K562 (cell line): Measurements from ENCODE around the gene CD69. TPM values are rescaled to one million over a fixed set of nuclear protein-coding genes. Genes with fewer than 3 reads are reported as not detected.
A peak's percentile ranks its signal among the peaks of the same experiment; 100 is the strongest.

Experiments used
- BRD4 ChIP-seq: fragments of 200-600 bp; sonication (generic); IDR thresholded peaks from 2 replicates; pipeline ENCODE4 v1.6.1; 2017; ENCODE audit warnings: inconsistent platforms
- DNMT1 ChIP-seq: fragments of 450-650 bp; IDR thresholded peaks from 2 replicates; pipeline ENCODE4 v1.6.1; 2016; ENCODE audit warnings: antibody characterized with exemption, mild to moderate bottlenecking
- ELF2 ChIP-seq: fragments of 250-450 bp; sonication (Bioruptor Pico); IDR thresholded peaks from 2 replicates; pipeline ENCODE4 v1.5.0; 2021; ENCODE audit warnings: mild to moderate bottlenecking
- GABPB2 ChIP-seq: fragments of 250-450 bp; sonication (Bioruptor Pico); conservative IDR thresholded peaks from 2 replicates; pipeline ENCODE4 v1.5.1; 2021; ENCODE audit warnings: mild to moderate bottlenecking
- MEIS2 ChIP-seq: fragments of 450-650 bp; IDR thresholded peaks from 2 replicates; pipeline ENCODE4 v1.6.1; 2014; ENCODE audit warnings: mild to moderate bottlenecking; ENCODE audit not compliant: partially characterized antibody
- MYC ChIP-seq, 2 experiments: fragments of 250-450 bp in 1 of 2; sonication (Bioruptor Pico) in 1 of 2; IDR thresholded peaks; 2 replicates each; pipeline versions ENCODE4 v1.5.1 to v1.6.1; 2012 to 2021; ENCODE audit warnings: low read depth in 2 of 2, borderline replicate concordance in 1 of 2, improper control_type of control experiment in 1 of 2, low read length in 1 of 2, mild to moderate bottlenecking in 1 of 2, moderate library complexity in 1 of 2
- NFXL1 ChIP-seq: fragments of 450-650 bp; formaldehyde crosslinking; IDR thresholded peaks from 2 replicates; pipeline ENCODE4 v1.4.0; 2021; ENCODE audit warnings: mild to moderate bottlenecking
- POLR2G ChIP-seq: fragments of 200-400 bp; formaldehyde crosslinking; IDR thresholded peaks from 2 replicates; pipeline ENCODE4 v1.6.1; 2017; ENCODE audit warnings: low read depth, mild to moderate bottlenecking, antibody characterized with exemption, low read length, moderate library complexity
- POLR2H ChIP-seq: IDR thresholded peaks from 2 replicates; pipeline ENCODE4 v1.6.1; 2016; ENCODE audit warnings: missing genetic modification characterization, low read depth, mild to moderate bottlenecking, control low read depth, missing compliant biosample characterization, moderate library complexity
- PTBP1 ChIP-seq: fragments of 200-400 bp; formaldehyde crosslinking; IDR thresholded peaks from 2 replicates; pipeline ENCODE4 v1.6.1; 2017; ENCODE audit warnings: low read depth, low read length
- SRSF3 ChIP-seq: fragments of 200-400 bp; formaldehyde crosslinking; IDR thresholded peaks from 2 replicates; pipeline ENCODE4 v1.6.1; 2016; ENCODE audit warnings: mild to moderate bottlenecking, low read length, moderate library complexity; ENCODE audit not compliant: insufficient read depth
- SUPT5H ChIP-seq: fragments of 450-650 bp; IDR thresholded peaks from 2 replicates; pipeline ENCODE4 v1.6.1; 2016
- XRCC3 ChIP-seq: fragments of 450-650 bp; IDR thresholded peaks from 2 replicates; pipeline ENCODE4 v1.6.1; 2017; ENCODE audit warnings: mild to moderate bottlenecking, moderate library complexity
- ZFP1 ChIP-seq: fragments of 450-650 bp; formaldehyde crosslinking; IDR thresholded peaks from 2 replicates; pipeline ENCODE4 v1.4.0; 2020; ENCODE audit warnings: mild to moderate bottlenecking, mixed read lengths
- ZNF24 ChIP-seq: fragments of 450-650 bp; IDR thresholded peaks from 2 replicates; pipeline ENCODE4 v1.6.1; 2016
- ZNF589 ChIP-seq: fragments of 200-800 bp; sonication (Bioruptor generic); IDR thresholded peaks from 2 replicates; pipeline ENCODE4 v1.6.1; 2016; ENCODE audit warnings: low read depth, missing genetic modification characterization, missing compliant biosample characterization
- ZNF717 ChIP-seq: fragments of 250-450 bp; sonication (Bioruptor Pico); IDR thresholded peaks from 2 replicates; pipeline ENCODE4 v1.5.0; 2021
- polyA plus RNA-seq, 8 experiments: library from polyadenylated mRNA; depleted of rRNA in 4 of 8; stranded (reverse) in 5 of 8; unstranded in 3 of 8; fragments of >200 nt; fragmentation: Nextera tagmentation in 2 of 8; fragmentation: Illumina TruSeq in 1 of 8; extraction: Ambion mirVana in 2 of 8; extraction: Trizol in 1 of 8; gene quantifications; 2 replicates each; pipeline versions ENCODE4 v1.2.1 to v1.2.3, GENCODE V29; 2011 to 2014; ENCODE audit warnings: inconsistent platforms in 1 of 8, missing spikeins in 1 of 8
- total RNA-seq, 7 experiments: library from RNA; depleted of rRNA in 6 of 7; stranded (reverse); fragments of >200 nt in 6 of 7; fragmentation: Illumina TruSeq in 2 of 7; extraction: Trizol in 2 of 7; gene quantifications; 2 replicates each; pipeline versions ENCODE4 v1.2.1 to v1.2.3, GENCODE V29; 2011 to 2021; ENCODE audit warnings: low replicate concordance in 1 of 7
- TF ChIP-seq, protein P1 (sequence below): fragments of 250-450 bp; sonication (Bioruptor Pico); IDR thresholded peaks from 2 replicates; pipeline ENCODE4 v1.5.0; 2021; ENCODE audit warnings: mild to moderate bottlenecking, moderate library complexity

Gene CD69
- total and polyA plus RNA-seq, 9 of the 15 experiments (the other 6 are each of a cell fraction or from before 2014, with no cell fraction given), result 11.7 to 243 (median 54.4) TPM

DNA sequence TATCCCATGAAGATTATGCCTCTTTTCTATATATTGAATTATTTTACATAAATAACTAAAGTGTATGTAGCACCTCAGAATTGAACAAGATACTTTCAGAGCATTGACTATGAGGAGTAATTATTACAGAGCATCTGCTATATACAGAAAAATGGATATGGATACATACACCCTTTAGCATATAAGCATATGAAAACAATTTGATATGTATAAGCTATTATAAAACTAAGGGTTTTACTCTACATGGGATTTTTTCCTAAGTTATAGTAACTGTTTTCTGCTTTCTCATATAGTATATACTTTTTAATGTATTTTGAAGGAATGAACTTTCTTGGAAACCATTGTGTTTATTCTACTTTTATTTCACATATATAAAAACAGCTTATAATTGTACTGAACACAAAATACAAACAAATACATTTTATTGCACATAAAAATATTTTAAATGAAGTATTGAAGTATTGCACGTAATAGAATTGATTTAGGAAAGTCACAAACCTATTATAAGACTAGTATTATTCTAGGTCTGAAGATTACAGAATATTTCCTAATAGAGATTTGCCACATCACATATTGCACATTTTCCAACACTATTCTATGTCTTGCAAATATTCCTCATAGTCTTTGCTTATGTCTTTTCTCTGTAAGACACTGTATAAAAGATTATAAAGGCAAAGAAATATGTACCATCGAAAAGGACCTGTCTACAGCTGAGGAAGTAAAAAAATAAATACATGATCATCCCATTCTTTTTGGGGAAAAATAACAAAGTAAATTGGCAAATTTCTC is 8.4 kb downstream of the CD69 start (continued):
- TF ChIP-seq, protein P1, sequence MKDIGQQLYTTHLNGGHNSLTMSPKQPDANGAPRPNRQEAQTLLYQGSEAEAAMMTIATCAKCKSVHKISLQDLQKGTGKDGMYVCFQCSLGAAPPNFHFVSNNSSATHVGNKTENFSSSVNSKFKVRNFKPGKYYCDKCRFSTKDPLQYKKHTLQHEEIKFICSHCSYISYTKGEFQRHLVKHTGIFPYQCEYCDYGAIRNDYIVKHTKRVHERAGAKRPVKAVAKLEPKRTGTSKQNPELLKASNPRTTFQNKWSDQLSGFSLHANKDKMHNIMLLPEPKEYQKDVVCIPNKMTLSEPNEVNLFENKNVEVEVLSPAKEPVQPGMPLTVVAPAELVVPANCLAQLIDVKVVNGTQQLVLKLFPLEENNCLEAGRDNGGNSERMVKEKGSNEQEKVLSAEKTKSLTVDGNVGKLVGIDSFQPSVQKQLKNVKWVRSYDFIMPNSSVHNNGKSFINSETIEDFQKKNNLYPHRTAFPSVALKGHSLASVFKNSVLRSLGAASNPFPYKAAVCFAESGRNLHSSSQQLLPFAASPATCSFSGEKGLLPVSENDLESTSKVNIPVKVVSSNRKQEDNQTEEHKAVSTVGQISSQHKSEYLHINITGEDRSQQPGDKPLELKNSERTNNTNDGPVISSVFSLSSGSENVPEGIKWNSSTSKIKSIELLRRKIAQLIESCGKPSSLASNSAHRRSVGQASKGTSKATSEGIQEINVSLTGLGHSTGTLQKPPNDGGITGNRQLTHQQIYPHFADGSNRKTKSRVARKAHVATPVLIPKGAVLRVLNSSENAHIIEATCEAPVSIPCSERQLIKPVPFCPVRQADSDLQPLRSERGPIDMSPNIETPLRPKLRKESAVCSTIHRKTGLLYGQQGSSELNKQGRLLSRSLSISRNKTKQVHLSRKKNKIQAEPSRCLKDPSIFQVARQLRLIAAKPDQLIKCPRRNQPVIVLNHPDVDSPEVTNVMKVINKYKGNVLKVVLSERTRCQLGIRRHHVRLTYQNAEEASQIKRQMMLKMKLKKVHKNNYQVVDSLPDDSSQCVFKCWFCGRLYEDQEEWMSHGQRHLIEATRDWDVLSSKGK, result no peak
- peak; percentile 13; the same call in 1 of the 2 replicates for TF ChIP-seq SUPT5H
- TF ChIP-seq ZNF589 (CRISPR knock-in tag), result no peak
- TF ChIP-seq BRD4, result no peak
- TF ChIP-seq NFXL1 (CRISPR knock-in tag), result 0 out of 2 replicates have a peak, but pooled peaks have one; percentile 28
- TF ChIP-seq SRSF3, result no peak
- peak; percentile 8; the same call in 1 of the 2 replicates for TF ChIP-seq ZFP1 (CRISPR knock-in tag)
- no peak for TF ChIP-seq ZNF24
- no peak for TF ChIP-seq ELF2
- TF ChIP-seq PTBP1, result no peak
- TF ChIP-seq MEIS2, result no peak
- TF ChIP-seq DNMT1, result no peak
- TF ChIP-seq GABPB2, result no peak
- no peak for TF ChIP-seq XRCC3
- 0 out of 2 replicates have a peak, but pooled peaks have one; percentile 2 for TF ChIP-seq MYC (IDR thresholded peaks at IDR 0.05; ENCODE audit: low read depth, low read length)
- TF ChIP-seq MYC (CRISPR knock-in tag; IDR thresholded peaks at IDR 0.05; ENCODE audit: borderline replicate concordance, low read depth), result no peak
- TF ChIP-seq POLR2H, result peak; percentile 76
- TF ChIP-seq ZNF717 (CRISPR knock-in tag), result peak; percentile 8
- peak; percentile 77 for TF ChIP-seq POLR2G
